Colonic mucosa (tissue), 4 donors: Measurements from ENCODE around the gene TTC38. TPM values are rescaled to one million over a fixed set of nuclear protein-coding genes. Genes with fewer than 3 reads are reported as not detected.

ENCODE experiments used
- DNase-seq: peaks from one replicate; pipeline ENCODE4 v3.0.0-alpha.2; 2020
- H3K27ac ChIP-seq: fragments of 200-600 bp; one replicate; pipeline ENCODE4 v1.8.0; 2021
- H3K27me3 ChIP-seq: fragments of 200-600 bp; one replicate; pipeline ENCODE4 v1.8.0; 2021
- H3K36me3 ChIP-seq: fragments of 200-600 bp; one replicate; pipeline ENCODE4 v1.8.0; 2021
- H3K4me1 ChIP-seq: fragments of 200-600 bp; one replicate; pipeline ENCODE4 v1.8.0; 2021; ENCODE audit warnings: mild to moderate bottlenecking
- H3K4me3 ChIP-seq: fragments of 200-600 bp; one replicate; pipeline ENCODE4 v1.8.0; 2021
- H3K9ac ChIP-seq, 2 donors: one replicate each; pipeline ENCODE4 v1.7.0; 2013; ENCODE audit warnings: control low read depth in 2 of 2, low read depth in 2 of 2, low read length in 2 of 2
- H3K9me3 ChIP-seq: fragments of 200-600 bp; one replicate; pipeline ENCODE4 v1.8.0; 2021
- CTCF ChIP-seq: fragments of 200-600 bp; IDR thresholded peaks from one replicate; pipeline ENCODE4 v1.8.0; 2022; ENCODE audit warnings: antibody characterized with exemption, mild to moderate bottlenecking
- intact Hi-C: fragments of 100-400 bp; cut with DNase I; formaldehyde crosslinking; loops from one replicate; pipeline ENCODE4 v1.14.1; 2022
- total RNA-seq, 2 donors: library from RNA; stranded (reverse); fragmentation: NEBNext Ultra II Directional in 1 of 2; extraction: Animal tissue kit (Norgen Biotek cat#: 25700) in 1 of 2; gene quantifications; one replicate each; pipeline ENCODE4 v1.2.1, GENCODE V29; 2021
- donor health status: healthy.
- donor health status: DM: no; HTN: no; CAD: no.
- donor health status: DM: no; HTN: no; CAD: no.

TTC38 gene
- total RNA-seq, 2 donors from 2014 or later, result 124 to 149 TPM

DNA sequence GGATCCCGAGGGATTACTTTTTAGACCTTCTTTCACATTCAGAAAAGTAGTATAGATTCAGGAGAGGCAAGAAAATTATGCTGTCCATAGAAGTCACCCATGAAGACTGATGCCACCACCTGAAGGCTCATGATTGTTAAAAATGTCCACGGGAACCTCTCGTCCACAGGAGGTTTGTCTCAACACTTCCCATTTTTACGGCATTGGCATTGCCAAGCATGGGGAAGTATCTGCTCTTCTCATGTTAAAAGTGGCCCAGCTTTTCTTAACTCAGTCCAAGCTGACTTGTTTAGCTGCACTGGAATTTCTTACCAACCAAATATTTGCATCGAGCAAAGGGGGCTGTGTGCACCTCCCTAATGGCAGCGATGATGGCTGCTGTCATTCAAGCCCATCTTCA, 27.3 kb upstream of the TTC38 start:
- Histone ChIP-seq H3K4me1 (no peaks in the 10 kb centered on the region), H3K9ac (no peak overlapping the region), H3K9me3 (no peaks in the 10 kb centered on the region), H3K36me3 (peaks cover 4% of the 10 kb centered on the region), H3K4me3 (no peak overlapping the region), H3K27me3 (no peaks in the 10 kb centered on the region), H3K27ac (no peak overlapping the region)
- intact Hi-C loops, result loop anchor here (10.0 kb wide), 1 partner anchor 116 kb away; no protein-coding TSS in a partner anchor
- no peak for DNase-seq
- TF ChIP-seq CTCF, result no peak

DNA sequence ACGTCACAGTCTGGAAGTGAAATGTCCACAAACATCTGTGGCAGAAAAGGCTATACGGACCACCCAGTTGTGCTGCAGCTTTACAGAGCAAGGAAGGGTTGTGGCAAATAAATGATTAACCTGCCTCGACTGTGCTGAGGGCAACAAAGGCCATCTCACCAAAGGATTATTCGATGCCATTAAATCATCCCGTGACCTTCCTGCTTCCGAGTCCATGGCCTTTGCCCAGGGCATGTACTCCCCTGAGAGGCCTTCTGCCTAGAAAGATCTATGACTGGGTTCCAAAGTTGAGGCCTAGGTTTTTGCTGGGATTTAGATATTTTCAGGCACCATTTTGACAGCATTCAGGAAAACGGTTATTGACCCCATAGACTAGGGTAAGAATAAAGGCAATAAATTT, 26.9 kb upstream of the TTC38 start:
- Histone ChIP-seq H3K4me3 (no peak overlapping the region), H3K27me3 (no peaks in the 10 kb centered on the region), H3K9ac (no peak overlapping the region), H3K9me3 (no peaks in the 10 kb centered on the region), H3K36me3 (peaks cover 4% of the 10 kb centered on the region), H3K4me1 (no peaks in the 10 kb centered on the region), H3K27ac (no peak overlapping the region)
- intact Hi-C loops, result loop anchor here (10.0 kb wide), 1 partner anchor 116 kb away; no protein-coding TSS in a partner anchor
- no peak for TF ChIP-seq CTCF
- no peak for DNase-seq

- intact Hi-C loops, result loop anchor here (10.0 kb wide), 1 partner anchor 117 kb away; no protein-coding TSS in a partner anchor
- Histone ChIP-seq H3K4me3 (no peak overlapping the region), H3K36me3 (no peaks in the 10 kb centered on the region), H3K4me1 (no peaks in the 10 kb centered on the region), H3K27ac (no peak overlapping the region), H3K27me3 (no peaks in the 10 kb centered on the region), H3K9me3 (no peaks in the 10 kb centered on the region), H3K9ac (no peak overlapping the region)
- no peak for DNase-seq
- TF ChIP-seq CTCF, result no peak
Measured at GRCh38 chr22:46241396-46242007, 26.3 kb upstream of the TTC38 start.

GRCh38 chr22:46242076-46242475, 25.7 kb upstream of the TTC38 start:
- intact Hi-C loops, result loop anchor here (10.0 kb wide), 1 partner anchor 117 kb away; no protein-coding TSS in a partner anchor
- H3K27ac ChIP-seq, result no peak overlapping the region
- H3K4me3 ChIP-seq, result no peak overlapping the region
- no peaks in the 10 kb centered on the region for H3K4me1 ChIP-seq
- no peaks in the 10 kb centered on the region for H3K36me3 ChIP-seq
- no peak overlapping the region for H3K9ac ChIP-seq
- no peaks in the 10 kb centered on the region for H3K9me3 ChIP-seq
- H3K27me3 ChIP-seq, result no peaks in the 10 kb centered on the region
- TF ChIP-seq CTCF, result no peak
- no peak for DNase-seq

GRCh38 chr22:46244771-46245170, 23.0 kb upstream of the TTC38 start:
- Histone ChIP-seq H3K9me3 (no peaks in the 10 kb centered on the region), H3K27ac (no peak overlapping the region), H3K4me3 (no peak overlapping the region), H3K4me1 (peaks cover 4% of the 10 kb centered on the region), H3K9ac (no peak overlapping the region), H3K36me3 (no peaks in the 10 kb centered on the region), H3K27me3 (no peaks in the 10 kb centered on the region)
- DNase-seq, result no peak
- intact Hi-C loops, result loop anchor here (5.0 to 10.0 kb wide), 2 partner anchors 53 to 120 kb away; partner anchors contain the start of gene GTSE1
- no peak for TF ChIP-seq CTCF
